ES-I3 (cell line): ENCODE data around the gene RAP1B.
A peak's percentile ranks its signal among the peaks of the same experiment; 100 is the strongest.
"Not testable (repeated sequence)": the region's sequence is repeated elsewhere in the genome, so short reads cannot be mapped to it uniquely, and the experiment has no call there.

Source experiments
- H3K36me3 ChIP-seq: 2 replicates; pipeline ENCODE4 v1.6.1; 2013; ENCODE audit warnings: mild to moderate bottlenecking, low read length, control low read depth, moderate library complexity; ENCODE audit not compliant: insufficient read depth
- H3K4me1 ChIP-seq: 2 replicates; pipeline ENCODE4 v1.6.1; 2013; ENCODE audit warnings: mild to moderate bottlenecking, control low read depth, low read length; ENCODE audit not compliant: insufficient read depth
- H3K9ac ChIP-seq: 2 replicates; pipeline ENCODE4 v1.6.1; 2013; ENCODE audit warnings: low read depth, mild to moderate bottlenecking, low read length, moderate library complexity
- H3K9me3 ChIP-seq: 2 replicates; pipeline ENCODE4 v1.6.1; 2013; ENCODE audit warnings: mild to moderate bottlenecking, low read length, moderate library complexity; ENCODE audit not compliant: control insufficient read depth, insufficient read depth

The RAP1B gene

DNA sequence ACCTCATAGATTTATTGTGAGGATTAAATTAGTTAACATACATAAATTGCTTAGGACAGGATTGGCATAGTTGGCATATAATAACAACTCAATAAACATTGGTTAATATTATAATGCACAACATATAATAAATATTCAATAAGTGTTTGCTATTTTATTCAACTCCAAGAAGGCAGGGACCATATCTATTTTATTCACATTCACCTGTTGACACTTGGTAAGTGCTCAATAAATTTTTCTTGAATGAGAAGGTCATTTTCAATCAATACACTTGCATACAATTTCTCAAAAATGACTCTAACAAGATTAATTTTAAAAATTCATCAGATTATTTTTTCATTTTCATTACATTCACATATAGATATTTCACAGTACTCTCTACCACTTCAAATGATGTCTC, 63.7 kb downstream of the RAP1B start:
- no peaks in the 10 kb centered on the region for H3K36me3 ChIP-seq
- no peaks in the 10 kb centered on the region for H3K9me3 ChIP-seq
- H3K4me1 ChIP-seq: no peaks in the 10 kb centered on the region
- H3K9ac ChIP-seq: no peak overlapping the region

GRCh38 chr12:68675101-68675842, 64.6 kb downstream of the RAP1B start:
- no peaks in the 10 kb centered on the region for H3K4me1 ChIP-seq
- H3K9me3 ChIP-seq: no peaks in the 10 kb centered on the region
- H3K9ac ChIP-seq: no peak overlapping the region
- no peaks in the 10 kb centered on the region for H3K36me3 ChIP-seq

- H3K9me3 ChIP-seq, H3K9ac ChIP-seq, H3K4me1 ChIP-seq, H3K36me3 ChIP-seq: not testable (repeated sequence)
These were observed 66.2 kb downstream of the RAP1B start for GRCh38 chr12:68676854-68677253.

- Histone ChIP-seq H3K4me1 (no peaks in the 10 kb centered on the region), H3K9me3 (no peaks in the 10 kb centered on the region), H3K36me3 (peaks cover 3% of the 10 kb centered on the region), H3K9ac (peak overlapping the region; percentile 70)
These were observed 75.5 kb downstream of the RAP1B start for GRCh38 chr12:68686262-68686594.

- Histone ChIP-seq H3K4me1 (no peaks in the 10 kb centered on the region), H3K9me3 (no peaks in the 10 kb centered on the region), H3K36me3 (peaks cover 4% of the 10 kb centered on the region), H3K9ac (peak within 1 kb of the TSS; percentile 70)
These were observed 76.2 kb downstream of the RAP1B start, which contains the start of gene NUP107 for GRCh38 chr12:68686595-68687521. Gene NUP107 (plus strand): TSS chr12:68686978. CDS start chr12:68687066, 88 bp downstream.

GRCh38 chr12:68695454-68695853, 84.8 kb downstream of the RAP1B start:
- H3K9ac ChIP-seq: no peak overlapping the region
- H3K9me3 ChIP-seq: no peaks in the 10 kb centered on the region
- H3K4me1 ChIP-seq: no peaks in the 10 kb centered on the region
- peaks cover 34% of the 10 kb centered on the region for H3K36me3 ChIP-seq

- Histone ChIP-seq H3K36me3 (peaks cover 35% of the 10 kb centered on the region), H3K4me1 (no peaks in the 10 kb centered on the region), H3K9me3 (no peaks in the 10 kb centered on the region), H3K9ac (no peak overlapping the region)
These were observed 88.8 kb downstream of the RAP1B start for GRCh38 chr12:68699486-68699885.
